HCT116 (cell line): Measurements from ENCODE around the gene METRN.

Experiments
- CEBPB ChIP-seq: IDR thresholded peaks from 2 replicates; pipeline ENCODE4 v1.6.1; 2012; ENCODE audit warnings: low read depth
- CTCF ChIP-seq, 3 experiments: fragments of 200-600 bp in 1 of 3; sonication (generic) in 1 of 3; IDR thresholded peaks in 2 of 3; conservative IDR thresholded peaks in 1 of 3; 2 replicates each; pipeline ENCODE4 v1.5.1; 2012 to 2017; ENCODE audit warnings: low read depth in 2 of 3, low read length in 2 of 3, antibody characterized with exemption in 1 of 3, borderline replicate concordance in 1 of 3, control low read depth in 1 of 3, mild to moderate bottlenecking in 1 of 3, mixed read lengths in 1 of 3, mixed run types in 1 of 3, moderate library complexity in 1 of 3; ENCODE audit not compliant: insufficient read depth in 1 of 3
- POLR2AphosphoS5 ChIP-seq: IDR thresholded peaks from 2 replicates; pipeline ENCODE4 v1.6.1; 2011; ENCODE audit warnings: mild to moderate bottlenecking, low read depth, low read length, moderate library complexity

- TF ChIP-seq CTCF (IDR thresholded peaks at IDR 0.05 in 2 of 3, conservative IDR thresholded peaks at IDR 0.05 in 1 of 3; ENCODE audit: borderline replicate concordance in 1 of 3, insufficient read depth in 1 of 3, low read depth in 2 of 3, low read length in 2 of 3) (no peak), CEBPB (no peak), POLR2AphosphoS5 (no peak)
These were observed 29.8 kb upstream of the METRN start for GRCh38 chr16:684961-685696.
